ENCODE data around the gene TCF4. TPM values are rescaled to one million over a fixed set of nuclear protein-coding genes. Genes with fewer than 3 reads are reported as not detected.

Gene TCF4
- total and polyA plus RNA-seq, 4 donors: 4.3 to 15.3 (median 11.5) TPM

DNA sequence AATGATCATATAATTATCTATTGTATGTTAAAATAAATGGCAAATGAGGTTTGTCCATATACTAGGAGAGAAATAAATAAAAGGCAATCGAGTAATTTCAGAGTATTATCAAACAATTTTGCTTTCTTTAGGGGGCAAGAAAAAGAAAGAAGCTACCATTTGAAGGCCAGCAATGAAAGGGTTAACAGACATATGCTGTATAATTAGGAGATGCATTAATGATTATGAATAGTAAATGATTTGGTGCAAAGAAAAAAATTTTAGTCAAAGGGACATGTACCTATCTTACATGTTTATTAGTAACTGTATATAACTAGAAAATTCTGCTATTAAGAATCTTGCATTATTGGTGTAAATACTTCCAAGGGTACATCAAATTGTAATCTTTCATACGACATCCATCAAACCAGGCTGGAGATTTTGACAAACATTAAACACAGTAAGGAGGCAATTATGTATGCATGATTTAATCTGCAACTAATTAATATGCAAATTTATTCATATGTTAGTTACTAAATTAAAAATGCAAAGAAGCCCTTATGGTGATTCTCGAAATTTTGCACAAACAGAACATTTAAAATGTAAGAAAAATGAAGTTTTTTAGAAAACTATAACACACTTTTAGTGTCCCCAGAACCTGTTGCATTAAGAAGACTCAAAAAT, 251.4 kb downstream of the TCF4 start:
- no peak for DNase-seq (ENCODE audit: low spot score)
- 77% methylated on average over 3 of the region's 3 CpGs for WGBS
- TF ChIP-seq RAD21 (IDR thresholded peaks at IDR 0.05) (no peak), HNF4A (conservative IDR thresholded peaks at IDR 0.05) (no peak), GABPA (IDR thresholded peaks at IDR 0.05 in 1 of 2, conservative IDR thresholded peaks at IDR 0.05 in 1 of 2) (no peak), YY1 (IDR thresholded peaks at IDR 0.05) (no peak), TAF1 (conservative IDR thresholded peaks at IDR 0.05) (no peak), FOXA1 (IDR thresholded peaks at IDR 0.05) (no peak), HNF4G (IDR thresholded peaks at IDR 0.05) (no peak), EGR1 (IDR thresholded peaks at IDR 0.05; ENCODE audit: low read depth in 2 of 2) (no peak)
- TF ChIP-seq, protein P1, sequence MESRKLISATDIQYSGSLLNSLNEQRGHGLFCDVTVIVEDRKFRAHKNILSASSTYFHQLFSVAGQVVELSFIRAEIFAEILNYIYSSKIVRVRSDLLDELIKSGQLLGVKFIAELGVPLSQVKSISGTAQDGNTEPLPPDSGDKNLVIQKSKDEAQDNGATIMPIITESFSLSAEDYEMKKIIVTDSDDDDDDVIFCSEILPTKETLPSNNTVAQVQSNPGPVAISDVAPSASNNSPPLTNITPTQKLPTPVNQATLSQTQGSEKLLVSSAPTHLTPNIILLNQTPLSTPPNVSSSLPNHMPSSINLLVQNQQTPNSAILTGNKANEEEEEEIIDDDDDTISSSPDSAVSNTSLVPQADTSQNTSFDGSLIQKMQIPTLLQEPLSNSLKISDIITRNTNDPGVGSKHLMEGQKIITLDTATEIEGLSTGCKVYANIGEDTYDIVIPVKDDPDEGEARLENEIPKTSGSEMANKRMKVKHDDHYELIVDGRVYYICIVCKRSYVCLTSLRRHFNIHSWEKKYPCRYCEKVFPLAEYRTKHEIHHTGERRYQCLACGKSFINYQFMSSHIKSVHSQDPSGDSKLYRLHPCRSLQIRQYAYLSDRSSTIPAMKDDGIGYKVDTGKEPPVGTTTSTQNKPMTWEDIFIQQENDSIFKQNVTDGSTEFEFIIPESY (IDR thresholded peaks at IDR 0.05): no peak
- Histone ChIP-seq H3K27ac (ENCODE audit: low read depth in 1 of 2, low read length in 2 of 2) (no peak overlapping the region), H3K4me1 (ENCODE audit: control insufficient read depth in 4 of 4, insufficient read depth in 4 of 4, low read length in 3 of 4) (peaks cover 0 to 1% (median 0%) of the 10 kb centered on the region in 4 donors), H3K9me3 (ENCODE audit: control insufficient read depth in 4 of 4, low read length in 3 of 4) (no peaks in the 10 kb centered on the region), H3K27me3 (ENCODE audit: control insufficient read depth in 4 of 4, insufficient read depth in 4 of 4, low read length in 3 of 4) (peaks cover 0 to 2% (median 0%) of the 10 kb centered on the region in 4 donors), H3K36me3 (ENCODE audit: control insufficient read depth in 4 of 4, insufficient read depth in 3 of 4, low read depth in 1 of 4, low read length in 3 of 4) (no peaks in the 10 kb centered on the region), H3K4me3 (ENCODE audit: low read depth in 1 of 3, low read length in 3 of 3) (no peak overlapping the region), H3K9ac (ENCODE audit: low read depth in 1 of 2, low read length in 2 of 2) (no peak overlapping the region)

DNA sequence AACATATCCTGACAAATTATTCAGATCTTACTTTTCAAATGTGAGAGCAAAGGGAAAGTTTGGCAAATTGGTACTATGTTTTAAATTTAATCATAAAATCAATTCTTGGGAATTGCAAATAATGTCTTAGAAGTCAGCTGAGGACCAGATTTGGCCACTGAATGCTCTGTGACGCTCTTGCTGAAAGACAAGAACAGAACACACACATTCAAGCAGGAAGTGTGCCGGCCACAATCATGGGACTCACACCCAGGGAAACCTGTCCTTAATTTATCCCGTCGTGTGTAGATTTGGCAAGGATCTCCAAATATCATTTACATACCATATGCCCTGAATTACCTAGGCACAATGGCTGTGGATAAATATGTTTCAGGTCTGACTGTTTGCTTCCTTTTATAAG, 253.1 kb downstream of the TCF4 start:
- Histone ChIP-seq H3K9me3 (ENCODE audit: control insufficient read depth in 4 of 4, low read length in 3 of 4) (no peaks in the 10 kb centered on the region), H3K4me1 (ENCODE audit: control insufficient read depth in 4 of 4, insufficient read depth in 4 of 4, low read length in 3 of 4) (peaks cover 0 to 1% (median 0%) of the 10 kb centered on the region in 4 donors), H3K9ac (ENCODE audit: low read depth in 1 of 2, low read length in 2 of 2) (no peak overlapping the region), H3K4me3 (ENCODE audit: low read depth in 1 of 3, low read length in 3 of 3) (no peak overlapping the region), H3K27ac (ENCODE audit: low read depth in 1 of 2, low read length in 2 of 2) (no peak overlapping the region), H3K27me3 (ENCODE audit: control insufficient read depth in 4 of 4, insufficient read depth in 4 of 4, low read length in 3 of 4) (peaks cover 0 to 3% (median 0%) of the 10 kb centered on the region in 4 donors), H3K36me3 (ENCODE audit: control insufficient read depth in 4 of 4, insufficient read depth in 3 of 4, low read depth in 1 of 4, low read length in 3 of 4) (no peaks in the 10 kb centered on the region)
- WGBS: 60% methylated on average over 4 of the region's 4 CpGs
- TF ChIP-seq TAF1 (conservative IDR thresholded peaks at IDR 0.05): no peak
- DNase-seq (ENCODE audit: low spot score): no peak

DNA sequence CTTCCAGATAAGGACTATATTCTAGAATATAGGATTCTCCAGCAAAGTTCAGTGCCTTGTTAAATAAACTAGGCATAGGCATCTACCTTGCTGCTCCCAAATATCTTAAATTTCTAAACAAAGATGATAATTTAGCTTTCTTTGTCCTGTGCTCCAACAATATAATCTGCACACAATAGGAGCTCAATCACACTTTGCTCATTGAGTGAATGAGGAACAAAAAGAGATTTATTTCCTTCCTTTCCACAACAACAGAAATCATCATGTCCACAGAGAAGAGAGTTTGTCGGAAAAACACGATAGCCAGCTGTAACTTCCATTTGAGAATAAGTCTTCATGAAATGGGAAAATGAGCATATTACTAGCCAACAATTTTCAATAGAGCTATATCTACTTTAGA, 256.7 kb downstream of the TCF4 start:
- peaks cover 0 to 3% (median 0%) of the 10 kb centered on the region in 4 donors for H3K27me3 ChIP-seq (ENCODE audit: control insufficient read depth in 4 of 4, insufficient read depth in 4 of 4, low read length in 3 of 4)
- H3K27ac ChIP-seq (ENCODE audit: low read depth in 1 of 2, low read length in 2 of 2): no peak overlapping the region
- 79% methylated on average over 2 of the region's 2 CpGs for WGBS
- H3K9me3 ChIP-seq (ENCODE audit: control insufficient read depth in 4 of 4, low read length in 3 of 4): no peaks in the 10 kb centered on the region
- peaks cover 0 to 4% (median under 1%) of the 10 kb centered on the region in 4 donors for H3K4me1 ChIP-seq (ENCODE audit: control insufficient read depth in 4 of 4, insufficient read depth in 4 of 4, low read length in 3 of 4)
- H3K4me3 ChIP-seq (ENCODE audit: low read depth in 1 of 3, low read length in 3 of 3): no peak overlapping the region
- no peak overlapping the region for H3K9ac ChIP-seq (ENCODE audit: low read depth in 1 of 2, low read length in 2 of 2)
- TF ChIP-seq, protein P2, sequence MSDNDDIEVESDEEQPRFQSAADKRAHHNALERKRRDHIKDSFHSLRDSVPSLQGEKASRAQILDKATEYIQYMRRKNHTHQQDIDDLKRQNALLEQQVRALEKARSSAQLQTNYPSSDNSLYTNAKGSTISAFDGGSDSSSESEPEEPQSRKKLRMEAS (IDR thresholded peaks at IDR 0.05): no peak
- TF ChIP-seq, protein P1 (IDR thresholded peaks at IDR 0.05): no peak
- no peak for TF ChIP-seq FOXA2 (IDR thresholded peaks at IDR 0.05)
- TF ChIP-seq YY1 (IDR thresholded peaks at IDR 0.05): no peak
- TF ChIP-seq FOXA1 (IDR thresholded peaks at IDR 0.05): no peak
- TF ChIP-seq, protein P3, sequence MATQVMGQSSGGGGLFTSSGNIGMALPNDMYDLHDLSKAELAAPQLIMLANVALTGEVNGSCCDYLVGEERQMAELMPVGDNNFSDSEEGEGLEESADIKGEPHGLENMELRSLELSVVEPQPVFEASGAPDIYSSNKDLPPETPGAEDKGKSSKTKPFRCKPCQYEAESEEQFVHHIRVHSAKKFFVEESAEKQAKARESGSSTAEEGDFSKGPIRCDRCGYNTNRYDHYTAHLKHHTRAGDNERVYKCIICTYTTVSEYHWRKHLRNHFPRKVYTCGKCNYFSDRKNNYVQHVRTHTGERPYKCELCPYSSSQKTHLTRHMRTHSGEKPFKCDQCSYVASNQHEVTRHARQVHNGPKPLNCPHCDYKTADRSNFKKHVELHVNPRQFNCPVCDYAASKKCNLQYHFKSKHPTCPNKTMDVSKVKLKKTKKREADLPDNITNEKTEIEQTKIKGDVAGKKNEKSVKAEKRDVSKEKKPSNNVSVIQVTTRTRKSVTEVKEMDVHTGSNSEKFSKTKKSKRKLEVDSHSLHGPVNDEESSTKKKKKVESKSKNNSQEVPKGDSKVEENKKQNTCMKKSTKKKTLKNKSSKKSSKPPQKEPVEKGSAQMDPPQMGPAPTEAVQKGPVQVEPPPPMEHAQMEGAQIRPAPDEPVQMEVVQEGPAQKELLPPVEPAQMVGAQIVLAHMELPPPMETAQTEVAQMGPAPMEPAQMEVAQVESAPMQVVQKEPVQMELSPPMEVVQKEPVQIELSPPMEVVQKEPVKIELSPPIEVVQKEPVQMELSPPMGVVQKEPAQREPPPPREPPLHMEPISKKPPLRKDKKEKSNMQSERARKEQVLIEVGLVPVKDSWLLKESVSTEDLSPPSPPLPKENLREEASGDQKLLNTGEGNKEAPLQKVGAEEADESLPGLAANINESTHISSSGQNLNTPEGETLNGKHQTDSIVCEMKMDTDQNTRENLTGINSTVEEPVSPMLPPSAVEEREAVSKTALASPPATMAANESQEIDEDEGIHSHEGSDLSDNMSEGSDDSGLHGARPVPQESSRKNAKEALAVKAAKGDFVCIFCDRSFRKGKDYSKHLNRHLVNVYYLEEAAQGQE (IDR thresholded peaks at IDR 0.05): no peak
- no peak for TF ChIP-seq NR2F2 (IDR thresholded peaks at IDR 0.05)
- no peak for TF ChIP-seq RAD21 (IDR thresholded peaks at IDR 0.05)
- TF ChIP-seq GABPA (IDR thresholded peaks at IDR 0.05 in 1 of 2, conservative IDR thresholded peaks at IDR 0.05 in 1 of 2): no peak
- no peak for TF ChIP-seq EGR1 (IDR thresholded peaks at IDR 0.05; ENCODE audit: low read depth in 2 of 2)
- no peak for TF ChIP-seq RXRA (IDR thresholded peaks at IDR 0.05)
- TF ChIP-seq JUND (IDR thresholded peaks at IDR 0.05): no peak
- TF ChIP-seq, protein P4, sequence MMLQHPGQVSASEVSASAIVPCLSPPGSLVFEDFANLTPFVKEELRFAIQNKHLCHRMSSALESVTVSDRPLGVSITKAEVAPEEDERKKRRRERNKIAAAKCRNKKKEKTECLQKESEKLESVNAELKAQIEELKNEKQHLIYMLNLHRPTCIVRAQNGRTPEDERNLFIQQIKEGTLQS (IDR thresholded peaks at IDR 0.05): no peak
- TF ChIP-seq SP1 (IDR thresholded peaks at IDR 0.05): no peak
- DNase-seq (ENCODE audit: low spot score): no peak
- H3K36me3 ChIP-seq (ENCODE audit: control insufficient read depth in 4 of 4, insufficient read depth in 3 of 4, low read depth in 1 of 4, low read length in 3 of 4): no peaks in the 10 kb centered on the region
